Thyroid gland (tissue), 4 donors: ENCODE data around the gene TRIM37.

ENCODE experiments used
- POLR2A ChIP-seq, 2 donors: fragments of 450-650 bp; IDR thresholded peaks; one replicate each; pipeline ENCODE4 v1.6.1; 2017; ENCODE audit warnings: antibody characterized with exemption in 2 of 2, mild to moderate bottlenecking in 2 of 2, moderate library complexity in 1 of 2
- TF ChIP-seq, protein P1 (sequence below), 6 experiments: fragments of 200-600 bp in 3 of 6; fragments of 450-650 bp in 3 of 6; sonication (generic) in 3 of 6; IDR thresholded peaks; one replicate each; pipeline ENCODE4 v1.5.1; 2016 to 2019; ENCODE audit warnings: antibody characterized with exemption in 6 of 6, mild to moderate bottlenecking in 2 of 6, inconsistent platforms in 1 of 6, moderate library complexity in 1 of 6

DNA sequence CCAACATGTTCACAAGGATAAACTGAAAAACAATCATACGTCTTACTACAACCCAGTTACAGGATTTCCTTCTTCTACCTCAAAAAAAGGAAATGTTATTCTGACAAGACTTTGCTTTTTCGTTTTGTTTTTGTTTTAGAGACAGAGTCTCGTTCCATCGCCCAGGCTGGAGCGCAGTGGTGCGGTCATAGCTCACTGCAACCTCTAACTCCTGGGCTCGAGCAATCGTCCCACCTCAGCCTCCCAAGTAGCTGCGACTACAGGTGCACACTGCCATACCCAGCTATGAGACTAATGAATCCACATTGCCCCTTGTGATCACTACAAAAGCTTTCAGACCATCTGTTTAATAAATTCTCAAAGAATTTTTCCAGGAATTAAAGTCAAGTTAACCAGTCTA lies 8.8 kb upstream of the TRIM37 start:
- TF ChIP-seq, protein P1, sequence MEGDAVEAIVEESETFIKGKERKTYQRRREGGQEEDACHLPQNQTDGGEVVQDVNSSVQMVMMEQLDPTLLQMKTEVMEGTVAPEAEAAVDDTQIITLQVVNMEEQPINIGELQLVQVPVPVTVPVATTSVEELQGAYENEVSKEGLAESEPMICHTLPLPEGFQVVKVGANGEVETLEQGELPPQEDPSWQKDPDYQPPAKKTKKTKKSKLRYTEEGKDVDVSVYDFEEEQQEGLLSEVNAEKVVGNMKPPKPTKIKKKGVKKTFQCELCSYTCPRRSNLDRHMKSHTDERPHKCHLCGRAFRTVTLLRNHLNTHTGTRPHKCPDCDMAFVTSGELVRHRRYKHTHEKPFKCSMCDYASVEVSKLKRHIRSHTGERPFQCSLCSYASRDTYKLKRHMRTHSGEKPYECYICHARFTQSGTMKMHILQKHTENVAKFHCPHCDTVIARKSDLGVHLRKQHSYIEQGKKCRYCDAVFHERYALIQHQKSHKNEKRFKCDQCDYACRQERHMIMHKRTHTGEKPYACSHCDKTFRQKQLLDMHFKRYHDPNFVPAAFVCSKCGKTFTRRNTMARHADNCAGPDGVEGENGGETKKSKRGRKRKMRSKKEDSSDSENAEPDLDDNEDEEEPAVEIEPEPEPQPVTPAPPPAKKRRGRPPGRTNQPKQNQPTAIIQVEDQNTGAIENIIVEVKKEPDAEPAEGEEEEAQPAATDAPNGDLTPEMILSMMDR (IDR thresholded peaks at IDR 0.05), result no peak
- TF ChIP-seq POLR2A (IDR thresholded peaks at IDR 0.05), result no peak
